ENCODE data around the gene SEL1L3.

GRCh38 chr4:25790024-25790423, 72.8 kb downstream of the SEL1L3 start:
- TF ChIP-seq, protein P1, sequence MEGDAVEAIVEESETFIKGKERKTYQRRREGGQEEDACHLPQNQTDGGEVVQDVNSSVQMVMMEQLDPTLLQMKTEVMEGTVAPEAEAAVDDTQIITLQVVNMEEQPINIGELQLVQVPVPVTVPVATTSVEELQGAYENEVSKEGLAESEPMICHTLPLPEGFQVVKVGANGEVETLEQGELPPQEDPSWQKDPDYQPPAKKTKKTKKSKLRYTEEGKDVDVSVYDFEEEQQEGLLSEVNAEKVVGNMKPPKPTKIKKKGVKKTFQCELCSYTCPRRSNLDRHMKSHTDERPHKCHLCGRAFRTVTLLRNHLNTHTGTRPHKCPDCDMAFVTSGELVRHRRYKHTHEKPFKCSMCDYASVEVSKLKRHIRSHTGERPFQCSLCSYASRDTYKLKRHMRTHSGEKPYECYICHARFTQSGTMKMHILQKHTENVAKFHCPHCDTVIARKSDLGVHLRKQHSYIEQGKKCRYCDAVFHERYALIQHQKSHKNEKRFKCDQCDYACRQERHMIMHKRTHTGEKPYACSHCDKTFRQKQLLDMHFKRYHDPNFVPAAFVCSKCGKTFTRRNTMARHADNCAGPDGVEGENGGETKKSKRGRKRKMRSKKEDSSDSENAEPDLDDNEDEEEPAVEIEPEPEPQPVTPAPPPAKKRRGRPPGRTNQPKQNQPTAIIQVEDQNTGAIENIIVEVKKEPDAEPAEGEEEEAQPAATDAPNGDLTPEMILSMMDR (IDR thresholded peaks at IDR 0.05; ENCODE audit: insufficient read depth, low read depth, low read length): no peak
- no peak for TF ChIP-seq EZH2 (IDR thresholded peaks at IDR 0.05; ENCODE audit: insufficient read depth, low read length)

Measured in astrocyte (in vitro differentiated cells and primary cell).